Measurements from ENCODE around the gene RPS23. TPM values are rescaled to one million over a fixed set of nuclear protein-coding genes. Genes with fewer than 3 reads are reported as not detected.

RPS23 gene
- total RNA-seq, 1 donor from 2014 or later: 3,055 TPM

DNA sequence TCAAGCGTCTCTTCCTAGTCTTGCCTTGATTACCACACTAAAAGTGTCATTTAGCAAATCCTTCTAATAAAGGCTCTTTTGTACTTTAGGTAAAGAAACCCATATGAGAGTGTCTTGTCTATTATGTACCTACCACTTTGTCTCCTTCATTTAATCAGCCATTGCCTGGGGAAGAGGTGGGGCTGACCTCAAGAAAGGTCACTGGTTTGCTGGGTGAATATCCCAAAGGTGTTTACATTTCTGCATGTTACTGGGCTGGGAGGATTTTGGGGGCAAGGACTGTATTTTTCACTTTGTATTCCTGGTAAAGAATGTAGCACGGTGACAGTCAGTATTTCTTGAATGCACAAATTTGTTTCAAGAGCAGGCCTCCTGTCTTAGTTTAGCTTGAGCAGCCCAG is 11.9 kb upstream of the RPS23 start:
- H3K27me3 ChIP-seq (ENCODE audit: control insufficient read depth, insufficient read depth, low read length): no peaks in the 10 kb centered on the region
- H3K4me3 ChIP-seq (ENCODE audit: low read depth, low read length): no peak overlapping the region
- DNase-seq (ENCODE audit: low read depth): no peak
- no peak for FAIRE-seq
- no peaks in the 10 kb centered on the region for H3K36me3 ChIP-seq (ENCODE audit: control insufficient read depth, insufficient read depth, low read length)
- TF ChIP-seq, protein P1, sequence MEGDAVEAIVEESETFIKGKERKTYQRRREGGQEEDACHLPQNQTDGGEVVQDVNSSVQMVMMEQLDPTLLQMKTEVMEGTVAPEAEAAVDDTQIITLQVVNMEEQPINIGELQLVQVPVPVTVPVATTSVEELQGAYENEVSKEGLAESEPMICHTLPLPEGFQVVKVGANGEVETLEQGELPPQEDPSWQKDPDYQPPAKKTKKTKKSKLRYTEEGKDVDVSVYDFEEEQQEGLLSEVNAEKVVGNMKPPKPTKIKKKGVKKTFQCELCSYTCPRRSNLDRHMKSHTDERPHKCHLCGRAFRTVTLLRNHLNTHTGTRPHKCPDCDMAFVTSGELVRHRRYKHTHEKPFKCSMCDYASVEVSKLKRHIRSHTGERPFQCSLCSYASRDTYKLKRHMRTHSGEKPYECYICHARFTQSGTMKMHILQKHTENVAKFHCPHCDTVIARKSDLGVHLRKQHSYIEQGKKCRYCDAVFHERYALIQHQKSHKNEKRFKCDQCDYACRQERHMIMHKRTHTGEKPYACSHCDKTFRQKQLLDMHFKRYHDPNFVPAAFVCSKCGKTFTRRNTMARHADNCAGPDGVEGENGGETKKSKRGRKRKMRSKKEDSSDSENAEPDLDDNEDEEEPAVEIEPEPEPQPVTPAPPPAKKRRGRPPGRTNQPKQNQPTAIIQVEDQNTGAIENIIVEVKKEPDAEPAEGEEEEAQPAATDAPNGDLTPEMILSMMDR (IDR thresholded peaks at IDR 0.05; ENCODE audit: insufficient read depth, low read length, severe bottlenecking): no peak

DNA sequence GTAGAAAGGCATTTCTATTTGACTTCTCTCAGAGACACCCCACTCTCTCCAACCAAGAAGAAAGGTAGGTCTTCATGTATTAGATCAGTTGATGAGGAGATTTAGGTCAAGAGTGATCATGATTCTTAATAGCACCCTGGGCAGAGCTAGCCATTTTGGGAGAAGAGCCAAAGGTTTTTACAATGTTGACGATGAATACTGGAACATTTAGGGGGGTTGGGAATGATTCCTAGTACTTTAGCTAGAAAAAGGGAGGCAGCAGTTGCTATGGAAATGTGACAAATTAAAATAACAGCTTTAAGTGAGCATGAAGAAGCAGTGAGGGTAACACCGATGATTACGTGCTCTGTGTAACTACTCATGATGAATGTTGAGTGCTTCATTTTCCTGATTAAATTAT is 9.5 kb upstream of the RPS23 start:
- FAIRE-seq: no peak

GRCh38 chr5:82285206-82285605 is 7.1 kb upstream of the RPS23 start:
- no peak for FAIRE-seq
- no peaks in the 10 kb centered on the region for H3K27me3 ChIP-seq (ENCODE audit: control insufficient read depth, insufficient read depth, low read length)
- no peak overlapping the region for H3K4me3 ChIP-seq (ENCODE audit: low read depth, low read length)
- DNase-seq (ENCODE audit: low read depth): no peak
- H3K36me3 ChIP-seq (ENCODE audit: control insufficient read depth, insufficient read depth, low read length): no peaks in the 10 kb centered on the region
- TF ChIP-seq, protein P1 (IDR thresholded peaks at IDR 0.05; ENCODE audit: insufficient read depth, low read length, severe bottlenecking): no peak

More for the DNA sequence above, 9.5 kb upstream of the RPS23 start:
- Histone ChIP-seq H3K36me3 (ENCODE audit: control insufficient read depth, insufficient read depth, low read length) (no peaks in the 10 kb centered on the region), H3K4me3 (ENCODE audit: low read depth, low read length) (no peak overlapping the region), H3K27me3 (ENCODE audit: control insufficient read depth, insufficient read depth, low read length) (no peaks in the 10 kb centered on the region)
- TF ChIP-seq, protein P1 (IDR thresholded peaks at IDR 0.05; ENCODE audit: insufficient read depth, low read length, severe bottlenecking): no peak
- DNase-seq (ENCODE audit: low read depth): no peak

DNA sequence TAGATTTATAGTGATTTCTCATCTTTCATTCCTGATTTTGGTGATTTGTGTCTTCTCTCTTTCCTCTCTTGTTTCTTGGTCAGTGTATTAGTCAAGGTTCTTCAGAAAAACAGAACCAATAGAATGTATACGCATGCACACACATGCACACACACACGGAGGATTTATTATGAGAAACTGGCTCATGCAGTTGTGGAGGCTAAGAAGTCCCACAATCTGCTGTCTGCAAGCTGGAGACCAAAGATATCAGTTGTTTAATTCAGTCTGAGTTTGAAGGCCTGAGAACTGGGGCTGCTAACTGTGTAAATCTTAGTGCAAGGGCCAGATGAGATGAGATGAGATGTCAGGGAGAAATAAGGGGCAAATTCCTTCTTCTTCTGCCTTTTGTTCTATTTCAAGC is 5.7 kb upstream of the RPS23 start:
- Histone ChIP-seq H3K4me3 (ENCODE audit: low read depth, low read length) (no peak overlapping the region), H3K27me3 (ENCODE audit: control insufficient read depth, insufficient read depth, low read length) (no peaks in the 10 kb centered on the region), H3K36me3 (ENCODE audit: control insufficient read depth, insufficient read depth, low read length) (no peaks in the 10 kb centered on the region)
- DNase-seq (ENCODE audit: low read depth) (no peak), FAIRE-seq (no peak)
- TF ChIP-seq, protein P1 (IDR thresholded peaks at IDR 0.05; ENCODE audit: insufficient read depth, low read length, severe bottlenecking): no peak

DNA sequence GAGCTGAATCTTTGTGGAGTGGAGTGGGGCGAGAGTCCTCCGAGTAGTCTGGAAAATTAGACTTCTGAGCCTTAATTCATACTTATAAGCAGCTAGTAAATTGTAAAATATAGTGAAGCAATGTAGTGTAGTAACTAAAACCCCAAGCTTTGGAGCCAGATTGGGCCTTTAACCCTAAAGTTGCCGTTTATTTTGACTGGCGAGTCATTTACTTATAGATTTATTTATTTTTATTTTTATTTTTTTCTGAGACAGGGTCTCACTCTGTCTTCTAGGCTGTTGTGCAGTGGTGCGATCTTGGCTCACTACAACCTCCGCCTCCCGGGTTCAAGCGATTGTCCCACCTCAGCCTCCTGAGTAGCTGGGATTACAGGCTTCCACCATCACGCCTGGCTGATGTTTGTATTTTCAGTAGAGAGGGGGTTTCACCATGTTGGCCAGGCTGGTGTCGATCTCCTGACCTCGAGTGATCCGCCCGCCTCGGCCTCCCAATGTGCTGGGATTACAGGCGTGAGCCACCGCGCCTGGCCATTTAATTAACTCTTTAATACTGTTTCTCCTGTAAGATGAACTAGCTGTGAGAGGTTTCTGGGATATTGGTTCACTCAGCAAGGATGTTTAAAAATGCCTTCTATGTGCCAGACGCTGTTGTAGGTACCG is 687 bp upstream of the RPS23 start:
- DNase-seq (ENCODE audit: low read depth) (no peak), FAIRE-seq (no peak)
- TF ChIP-seq, protein P1 (IDR thresholded peaks at IDR 0.05; ENCODE audit: insufficient read depth, low read length, severe bottlenecking): no peak
- H3K4me3 ChIP-seq (ENCODE audit: low read depth, low read length): peak overlapping the region; percentile 93
- no peaks in the 10 kb centered on the region for H3K27me3 ChIP-seq (ENCODE audit: control insufficient read depth, insufficient read depth, low read length)
- peaks cover 11% of the 10 kb centered on the region for H3K36me3 ChIP-seq (ENCODE audit: control insufficient read depth, insufficient read depth, low read length)

GRCh38 chr5:82277613-82277986 is 554 bp downstream of the RPS23 start:
- H3K27me3 ChIP-seq (ENCODE audit: control insufficient read depth, insufficient read depth, low read length): no peaks in the 10 kb centered on the region
- TF ChIP-seq, protein P1 (IDR thresholded peaks at IDR 0.05; ENCODE audit: insufficient read depth, low read length, severe bottlenecking): no peak
- H3K36me3 ChIP-seq (ENCODE audit: control insufficient read depth, insufficient read depth, low read length): peaks cover 11% of the 10 kb centered on the region
- peak overlapping the region; percentile 93 for H3K4me3 ChIP-seq (ENCODE audit: low read depth, low read length)
- DNase-seq (ENCODE audit: low read depth) (no peak), FAIRE-seq (no peak)

All from bronchial epithelial cell (primary cell).